Upper lobe of right lung (tissue), 1 donor: ENCODE data around the gene ARID1B. TPM values are rescaled to one million over a fixed set of nuclear protein-coding genes. Genes with fewer than 3 reads are reported as not detected.
A peak's percentile ranks its signal among the peaks of the same experiment; 100 is the strongest.

Experiments used
- ATAC-seq: fragments of 200-7000 bp; cut with Tn5 transposase; one replicate; pipeline ENCODE4 v1.9.1; 2020; ENCODE audit warnings: mild to moderate bottlenecking, moderate library complexity
- DNase-seq: peaks from one replicate; pipeline ENCODE4 v3.0.0-alpha.2; 2020
- H3K27ac ChIP-seq: fragments of 200-600 bp; one replicate; pipeline ENCODE4 v1.8.0; 2022
- H3K27me3 ChIP-seq: fragments of 200-600 bp; one replicate; pipeline ENCODE4 v1.8.0; 2022; ENCODE audit warnings: mild to moderate bottlenecking
- H3K36me3 ChIP-seq: fragments of 200-600 bp; one replicate; pipeline ENCODE4 v1.8.0; 2022
- H3K4me1 ChIP-seq: fragments of 200-600 bp; one replicate; pipeline ENCODE4 v1.8.0; 2022
- H3K4me3 ChIP-seq: fragments of 200-600 bp; one replicate; pipeline ENCODE4 v1.8.0; 2022; ENCODE audit warnings: mild to moderate bottlenecking
- H3K9me3 ChIP-seq: fragments of 200-600 bp; one replicate; pipeline ENCODE4 v1.8.0; 2022
- intact Hi-C: fragments of 100-400 bp; cut with DNase I; formaldehyde crosslinking; loops from one replicate; pipeline ENCODE4 v1.11.0; 2022
- total RNA-seq: library from RNA; stranded (reverse); fragmentation: NEBNext Ultra II Directional; extraction: Animal tissue kit (Norgen Biotek cat#: 25700); gene quantifications from one replicate; pipeline ENCODE4 v1.2.1, GENCODE V29; 2021
- TF ChIP-seq, protein P1 (sequence below): fragments of 200-600 bp; IDR thresholded peaks from one replicate; pipeline ENCODE4 v1.8.0; 2022; ENCODE audit warnings: antibody characterized with exemption
- donor health status: DM: no; HTN: yes; CAD: no; lungs with severe emphysema.

Gene ARID1B
- total RNA-seq, 1 donor from 2014 or later, result 80.4 TPM

- no peaks in the 10 kb centered on the region for H3K27me3 ChIP-seq
- H3K27ac ChIP-seq, result peak overlapping the region; percentile 99
- no peaks in the 10 kb centered on the region for H3K9me3 ChIP-seq
- intact Hi-C loops, result loop anchor here (10.0 kb wide), 1 partner anchor 163 kb away; no protein-coding TSS in a partner anchor
- ATAC-seq (peak; percentile 94), DNase-seq (peak; percentile 93)
- no peaks in the 10 kb centered on the region for H3K36me3 ChIP-seq
- peak overlapping the region; percentile 79 for H3K4me3 ChIP-seq
- TF ChIP-seq, protein P1, sequence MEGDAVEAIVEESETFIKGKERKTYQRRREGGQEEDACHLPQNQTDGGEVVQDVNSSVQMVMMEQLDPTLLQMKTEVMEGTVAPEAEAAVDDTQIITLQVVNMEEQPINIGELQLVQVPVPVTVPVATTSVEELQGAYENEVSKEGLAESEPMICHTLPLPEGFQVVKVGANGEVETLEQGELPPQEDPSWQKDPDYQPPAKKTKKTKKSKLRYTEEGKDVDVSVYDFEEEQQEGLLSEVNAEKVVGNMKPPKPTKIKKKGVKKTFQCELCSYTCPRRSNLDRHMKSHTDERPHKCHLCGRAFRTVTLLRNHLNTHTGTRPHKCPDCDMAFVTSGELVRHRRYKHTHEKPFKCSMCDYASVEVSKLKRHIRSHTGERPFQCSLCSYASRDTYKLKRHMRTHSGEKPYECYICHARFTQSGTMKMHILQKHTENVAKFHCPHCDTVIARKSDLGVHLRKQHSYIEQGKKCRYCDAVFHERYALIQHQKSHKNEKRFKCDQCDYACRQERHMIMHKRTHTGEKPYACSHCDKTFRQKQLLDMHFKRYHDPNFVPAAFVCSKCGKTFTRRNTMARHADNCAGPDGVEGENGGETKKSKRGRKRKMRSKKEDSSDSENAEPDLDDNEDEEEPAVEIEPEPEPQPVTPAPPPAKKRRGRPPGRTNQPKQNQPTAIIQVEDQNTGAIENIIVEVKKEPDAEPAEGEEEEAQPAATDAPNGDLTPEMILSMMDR, result no peak
- H3K4me1 ChIP-seq, result peaks cover 32% of the 10 kb centered on the region
These were observed 245.0 kb downstream of the ARID1B start for GRCh38 chr6:157021993-157022740.

DNA sequence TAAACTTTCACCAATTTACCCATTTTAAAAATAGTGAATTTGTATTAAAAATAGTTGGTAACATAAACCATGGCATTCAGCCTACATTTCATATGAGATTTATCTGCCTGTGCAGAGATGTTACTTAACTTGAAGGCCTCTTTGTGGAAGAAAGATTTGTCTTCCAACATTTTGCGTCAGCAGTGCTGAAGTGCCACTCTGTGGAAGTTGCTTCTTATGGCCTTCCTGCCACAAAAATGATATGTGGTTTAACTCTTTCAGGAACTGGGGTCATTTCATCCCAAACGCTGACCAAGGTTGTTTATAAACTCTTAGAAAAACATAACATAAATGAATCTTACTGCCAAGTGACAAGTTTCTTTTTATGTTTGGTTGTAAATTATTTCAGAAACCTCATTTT, 246.8 kb downstream of the ARID1B start:
- peak overlapping the region; percentile 99 for H3K27ac ChIP-seq
- TF ChIP-seq, protein P1, result no peak
- H3K9me3 ChIP-seq, result no peaks in the 10 kb centered on the region
- peaks cover 32% of the 10 kb centered on the region for H3K4me1 ChIP-seq
- intact Hi-C loops, result loop anchor here (10.0 kb wide), 1 partner anchor 161 kb away; no protein-coding TSS in a partner anchor
- DNase-seq, result no peak
- no peak overlapping the region for H3K4me3 ChIP-seq
- H3K36me3 ChIP-seq, result no peaks in the 10 kb centered on the region
- H3K27me3 ChIP-seq, result no peaks in the 10 kb centered on the region
- no peak for ATAC-seq

- Histone ChIP-seq H3K36me3 (no peaks in the 10 kb centered on the region), H3K4me3 (no peak overlapping the region), H3K9me3 (no peaks in the 10 kb centered on the region), H3K4me1 (peaks cover 30% of the 10 kb centered on the region), H3K27ac (no peak overlapping the region), H3K27me3 (no peaks in the 10 kb centered on the region)
- DNase-seq (no peak), ATAC-seq (no peak)
- TF ChIP-seq, protein P1, result no peak
- intact Hi-C loops, result loop anchor here (10.0 kb wide), 1 partner anchor 160 kb away; no protein-coding TSS in a partner anchor
These were observed 247.6 kb downstream of the ARID1B start for GRCh38 chr6:157024745-157025144.

DNA sequence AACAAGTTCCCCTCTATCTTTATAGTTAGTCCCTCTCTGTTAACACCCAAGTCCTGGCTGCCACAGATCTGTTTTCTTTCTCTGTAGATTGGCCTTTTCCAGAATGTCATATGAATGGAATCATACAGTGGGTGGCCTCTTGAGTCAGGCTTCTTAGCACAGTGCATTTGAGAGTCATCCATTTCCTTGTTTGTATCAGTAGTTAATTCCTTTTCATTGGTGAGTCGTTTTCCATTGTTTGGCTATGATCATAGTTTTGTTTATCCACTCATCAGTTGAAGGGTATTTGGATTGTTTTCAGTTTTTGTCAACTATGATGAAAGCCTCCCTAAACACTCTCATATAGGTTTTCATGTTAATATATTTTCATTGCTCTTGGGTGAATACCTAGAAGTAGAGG, 248.3 kb downstream of the ARID1B start:
- Histone ChIP-seq H3K9me3 (no peaks in the 10 kb centered on the region), H3K4me1 (peaks cover 23% of the 10 kb centered on the region), H3K27ac (no peak overlapping the region), H3K36me3 (no peaks in the 10 kb centered on the region), H3K4me3 (no peak overlapping the region), H3K27me3 (no peaks in the 10 kb centered on the region)
- ATAC-seq (no peak), DNase-seq (no peak)
- TF ChIP-seq, protein P1, result no peak
- intact Hi-C loops, result loop anchor here (10.0 kb wide), 1 partner anchor 159 kb away; no protein-coding TSS in a partner anchor

- no peaks in the 10 kb centered on the region for H3K27me3 ChIP-seq
- ATAC-seq, result peak; percentile 50
- no peak overlapping the region for H3K4me3 ChIP-seq
- H3K4me1 ChIP-seq, result peaks cover 20% of the 10 kb centered on the region
- H3K27ac ChIP-seq, result no peak overlapping the region
- no peak for DNase-seq
- TF ChIP-seq, protein P1, result no peak
- H3K36me3 ChIP-seq, result no peaks in the 10 kb centered on the region
- no peaks in the 10 kb centered on the region for H3K9me3 ChIP-seq
- intact Hi-C loops, result loop anchor here (10.0 kb wide), 1 partner anchor 155 kb away; no protein-coding TSS in a partner anchor
These were observed 253.0 kb downstream of the ARID1B start for GRCh38 chr6:157029980-157030690.
